ENCODE results near the gene KRT86.
"Not testable (repeated sequence)": the region's sequence is repeated elsewhere in the genome, so short reads cannot be mapped to it uniquely, and the experiment has no call there.

- not testable (repeated sequence) for TF ChIP-seq CTCF, POLR2A (IDR thresholded peaks at IDR 0.05)
Measured at GRCh38 chr12:52257922-52258321, 16.5 kb upstream of the KRT86 start.
